MCF 10A (cell line): Measurements from ENCODE around the gene JUND. TPM values are rescaled to one million over a fixed set of nuclear protein-coding genes. Genes with fewer than 3 reads are reported as not detected.

Experiments
- BruUV-seq: library from RNA; stranded (reverse); fragments of 400-500 nt; replicated peaks from 2 replicates; lab custom pipeline; 2021; lab: Mats Ljungman, UMichigan
- CTCF ChIA-PET: fragments of 300-600 bp; sonication (Branson Sonifier 250); formaldehyde crosslinking; extraction: SDS; loops from one replicate; lab custom pipeline; 2021; ENCODE audit warnings: antibody characterized with exemption, inconsistent platforms; lab: Yijun Ruan, JAX
- POLR2A ChIA-PET: fragments of 300-600, 350-650 bp; sonication (Branson Sonifier 250); formaldehyde crosslinking; extraction: SDS; loops from one replicate; lab custom pipeline; 2020; ENCODE audit warnings: antibody characterized with exemption, inconsistent platforms; lab: Yijun Ruan, JAX
- DNase-seq: peaks from one replicate; pipeline ENCODE4 v3.0.0-alpha.2; 2018; ENCODE audit not compliant: unreplicated experiment
- H3K27ac Mint-ChIP-seq: one replicate; pipeline ENCODE4 v1.8.0; 2022; ENCODE audit warnings: mild to moderate bottlenecking, low read depth, mixed read lengths; ENCODE audit not compliant: unreplicated experiment
- H3K27me3 Mint-ChIP-seq: one replicate; pipeline ENCODE4 v1.8.0; 2022; ENCODE audit warnings: mixed read lengths; ENCODE audit not compliant: insufficient read depth, unreplicated experiment
- H3K36me3 Mint-ChIP-seq: one replicate; pipeline ENCODE4 v1.8.0; 2022; ENCODE audit warnings: mild to moderate bottlenecking, moderate library complexity, mixed read lengths; ENCODE audit not compliant: insufficient read depth, unreplicated experiment
- H3K4me1 Mint-ChIP-seq: one replicate; pipeline ENCODE4 v1.8.0; 2022; ENCODE audit warnings: mixed read lengths; ENCODE audit not compliant: insufficient read depth, unreplicated experiment
- H3K4me3 Mint-ChIP-seq: one replicate; pipeline ENCODE4 v1.8.0; 2022; ENCODE audit warnings: mild to moderate bottlenecking, moderate library complexity, mixed read lengths; ENCODE audit not compliant: unreplicated experiment
- H3K9me3 Mint-ChIP-seq: one replicate; pipeline ENCODE4 v1.8.0; 2022; ENCODE audit warnings: mixed read lengths; ENCODE audit not compliant: unreplicated experiment
- intact Hi-C: fragments of 100-400 bp; cut with micrococcal nuclease; formaldehyde crosslinking; loops from 2 replicates; pipeline ENCODE4 v1.14.1; 2022
- total RNA-seq: library from RNA; stranded (reverse); gene quantifications from 2 replicates; pipeline ENCODE4 v1.2.3, GENCODE V29; 2022
- TF ChIP-seq, protein P1 (sequence below): fragments of 200-600 bp; IDR thresholded peaks from one replicate; pipeline ENCODE4 v1.8.0; 2022; ENCODE audit warnings: antibody characterized with exemption, mild to moderate bottlenecking; ENCODE audit not compliant: unreplicated experiment

The JUND gene
- total RNA-seq, 1 experiment from 2014 or later = 120 TPM

DNA sequence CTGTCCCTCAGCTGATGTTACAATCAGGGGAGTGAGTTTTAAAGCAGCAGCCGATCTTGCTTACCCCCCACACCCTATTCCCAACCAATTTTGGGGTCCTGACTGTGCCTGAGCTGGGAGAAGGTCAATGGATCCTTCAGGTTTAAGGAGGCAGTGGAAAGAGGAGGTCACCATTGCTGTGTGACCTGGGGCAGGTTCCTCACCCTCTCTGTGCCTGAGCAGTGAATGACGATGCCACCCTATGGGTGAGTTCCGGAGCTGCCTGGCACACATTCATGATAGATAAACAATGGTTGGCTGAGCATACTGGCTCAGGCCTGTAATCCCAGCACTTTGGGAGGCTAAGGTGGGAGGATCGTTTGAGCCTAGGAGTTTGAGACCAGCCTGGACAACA, 20.3 kb upstream of the JUND start:
- CTCF ChIA-PET = interaction anchor here (0.7 to 3.5 kb wide), 2 partner anchors 22 to 27 kb away, joined by 3 to 15 read pairs; no protein-coding TSS in a partner anchor
- Mint-ChIP-seq H3K9me3 (no peaks in the 10 kb centered on the region), H3K36me3 (peaks cover 7% of the 10 kb centered on the region), H3K4me1 (peaks cover 23% of the 10 kb centered on the region), H3K4me3 (no peak overlapping the region), H3K27ac (no peak overlapping the region), H3K27me3 (no peaks in the 10 kb centered on the region)
- POLR2A ChIA-PET = interaction anchor here (0.5 to 6.9 kb wide), 5 partner anchors 9 to 97 kb away, joined by 3 to 81 read pairs (median 4); partner anchors contain the start of genes JUND, LSM4 and RAB3A
- DNase-seq = no peak
- no TSS peak for BruUV-seq
- TF ChIP-seq, protein P1, sequence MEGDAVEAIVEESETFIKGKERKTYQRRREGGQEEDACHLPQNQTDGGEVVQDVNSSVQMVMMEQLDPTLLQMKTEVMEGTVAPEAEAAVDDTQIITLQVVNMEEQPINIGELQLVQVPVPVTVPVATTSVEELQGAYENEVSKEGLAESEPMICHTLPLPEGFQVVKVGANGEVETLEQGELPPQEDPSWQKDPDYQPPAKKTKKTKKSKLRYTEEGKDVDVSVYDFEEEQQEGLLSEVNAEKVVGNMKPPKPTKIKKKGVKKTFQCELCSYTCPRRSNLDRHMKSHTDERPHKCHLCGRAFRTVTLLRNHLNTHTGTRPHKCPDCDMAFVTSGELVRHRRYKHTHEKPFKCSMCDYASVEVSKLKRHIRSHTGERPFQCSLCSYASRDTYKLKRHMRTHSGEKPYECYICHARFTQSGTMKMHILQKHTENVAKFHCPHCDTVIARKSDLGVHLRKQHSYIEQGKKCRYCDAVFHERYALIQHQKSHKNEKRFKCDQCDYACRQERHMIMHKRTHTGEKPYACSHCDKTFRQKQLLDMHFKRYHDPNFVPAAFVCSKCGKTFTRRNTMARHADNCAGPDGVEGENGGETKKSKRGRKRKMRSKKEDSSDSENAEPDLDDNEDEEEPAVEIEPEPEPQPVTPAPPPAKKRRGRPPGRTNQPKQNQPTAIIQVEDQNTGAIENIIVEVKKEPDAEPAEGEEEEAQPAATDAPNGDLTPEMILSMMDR = no peak
- intact Hi-C loops = loop anchor here (1.0 kb wide), 1 partner anchor 19 kb away; no protein-coding TSS in a partner anchor

DNA sequence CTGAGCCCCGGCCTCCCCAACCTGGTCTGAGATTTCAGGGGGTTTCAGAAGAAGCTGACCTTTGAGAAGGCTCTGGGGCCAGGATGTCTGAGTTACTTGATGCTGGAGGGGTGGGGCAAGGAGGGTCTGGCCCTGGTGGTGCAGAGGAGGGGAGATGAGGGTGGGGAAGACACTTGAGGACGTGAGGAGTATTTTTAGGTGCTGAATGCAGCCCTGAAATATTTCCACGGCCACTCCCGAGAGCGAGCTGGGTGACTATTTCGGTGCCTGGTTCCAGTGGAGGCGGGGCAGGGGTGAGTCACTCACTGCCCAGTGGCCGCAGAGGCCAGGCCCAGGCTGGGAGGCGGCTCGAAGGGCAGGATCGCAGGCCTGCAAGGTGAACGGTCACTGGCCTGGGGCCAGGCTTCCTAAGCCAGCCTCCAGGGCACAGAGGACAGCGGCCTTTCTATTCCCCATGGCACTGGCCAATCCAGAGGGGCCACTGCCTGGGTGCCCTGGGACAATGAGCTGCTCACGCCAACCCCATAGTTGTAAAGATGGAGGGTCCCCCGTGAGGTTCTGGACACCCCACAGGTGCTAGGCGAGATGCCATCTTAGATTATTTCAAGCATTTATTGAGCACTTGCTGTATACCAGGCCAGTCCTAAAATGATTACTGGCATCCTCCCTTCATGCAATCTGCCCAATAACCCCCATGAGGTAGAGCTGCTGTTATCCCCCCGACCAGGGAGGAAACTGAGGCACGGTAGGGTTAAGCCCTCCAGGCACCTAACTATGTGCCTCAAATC, 19.7 kb upstream of the JUND start:
- ChIA-PET CTCF (interaction anchor here (0.6 to 3.5 kb wide), 4 partner anchors 22 to 92 kb away, joined by 3 to 15 read pairs (median 4); no protein-coding TSS in a partner anchor), POLR2A (interaction anchor here (0.5 to 6.9 kb wide), 8 partner anchors 9 to 995 kb away, joined by 3 to 81 read pairs (median 4); partner anchors contain the start of genes GDF15, JUND and RAB3A)
- peak; percentile 68 for DNase-seq
- peaks cover 2% of the 10 kb centered on the region for H3K36me3 Mint-ChIP-seq
- H3K4me1 Mint-ChIP-seq = peaks cover 23% of the 10 kb centered on the region
- no peaks in the 10 kb centered on the region for H3K27me3 Mint-ChIP-seq
- TF ChIP-seq, protein P1 = no peak
- no peaks in the 10 kb centered on the region for H3K9me3 Mint-ChIP-seq
- H3K4me3 Mint-ChIP-seq = no peak overlapping the region
- H3K27ac Mint-ChIP-seq = peak overlapping the region; percentile 39
- BruUV-seq = no TSS peak
- intact Hi-C loops = loop anchor here (1.0 kb wide), 1 partner anchor 19 kb away; no protein-coding TSS in a partner anchor

DNA sequence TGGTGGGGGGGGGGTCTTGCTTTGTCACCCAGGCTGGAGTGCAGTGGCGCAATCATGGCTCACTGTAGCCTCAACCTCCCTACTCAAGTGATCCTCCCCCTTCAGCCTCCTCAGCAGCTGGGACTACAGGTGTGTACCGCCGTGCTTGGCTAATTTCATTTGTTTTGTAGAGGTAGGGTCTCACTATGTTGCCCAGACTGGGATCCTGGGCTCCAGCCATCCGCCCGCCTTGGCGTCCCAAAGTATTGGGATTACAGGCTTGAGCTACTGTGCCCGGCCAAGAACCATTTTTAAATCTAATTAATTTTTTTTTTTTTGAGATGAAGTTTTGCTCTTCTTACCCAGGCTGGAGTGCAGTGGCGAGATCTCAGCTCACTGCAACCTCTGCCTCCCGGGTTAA, 18.2 kb upstream of the JUND start:
- intact Hi-C loops = no loop called here
- ChIA-PET POLR2A (interaction anchor here (0.6 to 6.9 kb wide), 2 partner anchors 15 to 19 kb away, joined by 3 to 81 read pairs; partner anchors contain the start of gene JUND), CTCF (interaction anchor here (0.6 to 3.5 kb wide), 3 partner anchors 20 to 787 kb away, joined by 3 to 15 read pairs (median 3); no protein-coding TSS in a partner anchor)
- H3K4me3 Mint-ChIP-seq = no peak overlapping the region
- no peak for DNase-seq
- H3K9me3 Mint-ChIP-seq = no peaks in the 10 kb centered on the region
- peaks cover 21% of the 10 kb centered on the region for H3K4me1 Mint-ChIP-seq
- H3K27me3 Mint-ChIP-seq = no peaks in the 10 kb centered on the region
- H3K27ac Mint-ChIP-seq = no peak overlapping the region
- H3K36me3 Mint-ChIP-seq = no peaks in the 10 kb centered on the region
- TF ChIP-seq, protein P1 = no peak
- no TSS peak for BruUV-seq

DNA sequence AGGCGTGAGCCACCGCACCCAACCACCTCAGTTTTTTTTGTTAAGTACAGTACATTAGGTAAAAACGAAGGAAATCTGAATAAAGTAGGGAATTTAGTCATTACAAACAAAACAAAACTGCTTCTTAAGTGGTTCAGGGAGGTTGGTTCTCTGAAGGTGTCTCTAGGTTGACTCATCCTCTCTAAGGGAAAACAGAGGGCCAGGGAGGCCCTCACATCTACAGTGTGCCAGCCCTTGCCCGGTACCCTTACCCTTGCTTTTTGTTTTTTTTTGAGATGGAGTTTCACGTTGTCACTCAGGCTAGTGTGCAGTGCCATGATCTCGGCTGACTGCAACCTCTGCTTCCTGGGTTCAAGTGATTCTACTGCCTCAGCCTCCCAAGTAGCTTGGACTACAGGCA, 17.2 kb upstream of the JUND start:
- BruUV-seq = no TSS peak
- intact Hi-C loops = no loop called here
- H3K9me3 Mint-ChIP-seq = no peaks in the 10 kb centered on the region
- DNase-seq = no peak
- no peak overlapping the region for H3K27ac Mint-ChIP-seq
- ChIA-PET POLR2A (no interaction called here), CTCF (interaction anchor here (0.7 to 2.1 kb wide), 2 partner anchors 19 to 240 kb away, joined by 3 to 10 read pairs; no protein-coding TSS in a partner anchor)
- no peaks in the 10 kb centered on the region for H3K27me3 Mint-ChIP-seq
- no peak overlapping the region for H3K4me3 Mint-ChIP-seq
- H3K4me1 Mint-ChIP-seq = peaks cover 17% of the 10 kb centered on the region
- H3K36me3 Mint-ChIP-seq = peaks cover 5% of the 10 kb centered on the region
- TF ChIP-seq, protein P1 = no peak
